Uterus (tissue), 2 donors: Measurements from ENCODE around the gene SNAPC2.

ENCODE experiments used
- CTCF ChIP-seq, 4 experiments: fragments of 200-600 bp in 2 of 4; fragments of 450-650 bp in 2 of 4; sonication (generic) in 2 of 4; IDR thresholded peaks; one replicate each; pipeline ENCODE4 v1.5.1; 2016 to 2019; ENCODE audit warnings: antibody characterized with exemption in 4 of 4, mild to moderate bottlenecking in 2 of 4, moderate library complexity in 1 of 4
- POLR2A ChIP-seq, 2 donors: fragments of 450-650 bp; IDR thresholded peaks; one replicate each; pipeline ENCODE4 v1.6.1; 2016; ENCODE audit warnings: antibody characterized with exemption in 2 of 2, mild to moderate bottlenecking in 1 of 2, moderate library complexity in 1 of 2

GRCh38 chr19:7932276-7932929, 12.3 kb downstream of the SNAPC2 start:
- no peak for TF ChIP-seq CTCF (IDR thresholded peaks at IDR 0.05)
- TF ChIP-seq POLR2A (IDR thresholded peaks at IDR 0.05) = no peak
